HCT116 (cell line): Measurements from ENCODE around the gene TWF2. TPM values are rescaled to one million over a fixed set of nuclear protein-coding genes. Genes with fewer than 3 reads are reported as not detected.

Source experiments
- ATAC-seq: fragments of 200-7000 bp; cut with Tn5 transposase; 2 replicates; pipeline ENCODE4 v1.9.1; 2020; ENCODE audit warnings: mild to moderate bottlenecking, moderate library complexity
- BruUV-seq: library from RNA; stranded (reverse); fragments of 400-500 nt; replicated peaks from 2 replicates; lab custom pipeline; 2021; lab: Mats Ljungman, UMichigan
- CTCF ChIA-PET: fragments of 300-600 bp; sonication (Branson Sonifier 250); formaldehyde crosslinking; loops from one replicate; lab custom pipeline; 2021; ENCODE audit warnings: antibody characterized with exemption; lab: Charles Lee
- POLR2A ChIA-PET: fragments of 300-600, 350-600 bp; sonication (Branson Sonifier 250); formaldehyde crosslinking; loops from one replicate; lab custom pipeline; 2021; ENCODE audit warnings: antibody characterized with exemption; lab: Charles Lee
- RAD21 ChIA-PET, 2 experiments: fragments of 300-600 bp; sonication (Branson Sonifier 250); formaldehyde crosslinking; loops; one replicate each; lab custom pipeline; 2023; ENCODE audit warnings: low total read pairs in 2 of 2; ENCODE audit not compliant: uncharacterized antibody in 2 of 2, unreplicated experiment in 2 of 2, low non-redundant PET in 1 of 2; lab: Charles Lee
- DNase-seq: peaks from one replicate; pipeline ENCODE4 v3.0.0-alpha.2; 2010; ENCODE audit warnings: low read depth, low spot score
- H2AFZ ChIP-seq: fragments of 200-600 bp; shearing (Covaris generic), sonication (generic); 2 replicates; pipeline ENCODE4 v1.6.1; 2017; ENCODE audit warnings: low read depth, mixed run types, mixed read lengths, antibody characterized with exemption, low read length; ENCODE audit not compliant: poor library complexity, severe bottlenecking
- H3K27ac ChIP-seq: 2 replicates; pipeline ENCODE4 v1.5.1; 2012; ENCODE audit warnings: low read depth, low read length
- H3K27me3 ChIP-seq: fragments of 200-600 bp; sonication (generic); 2 replicates; pipeline ENCODE4 v1.6.1; 2016; ENCODE audit warnings: mixed run types, low read length, mixed read lengths; ENCODE audit not compliant: insufficient read depth
- H3K36me3 ChIP-seq, 2 experiments: fragments of 200-500 bp in 1 of 2; fragments of 200-600 bp in 1 of 2; sonication (Bioruptor generic) in 1 of 2; sonication (generic) in 1 of 2; 2 replicates each; pipeline versions ENCODE4 v1.5.1 to v1.6.1; 2014 to 2016; ENCODE audit warnings: low read length in 2 of 2, inconsistent platforms in 1 of 2, mixed read lengths in 1 of 2, mixed run types in 1 of 2; ENCODE audit not compliant: insufficient read depth in 2 of 2, control insufficient read depth in 1 of 2
- H3K4me1 ChIP-seq, 2 experiments: fragments of 200-600 bp in 1 of 2; sonication (generic) in 1 of 2; 2 replicates each; pipeline versions ENCODE4 v1.5.1 to v1.6.1; 2012 to 2017; ENCODE audit warnings: low read length in 2 of 2, inconsistent platforms in 1 of 2, mild to moderate bottlenecking in 1 of 2, mixed read lengths in 1 of 2, mixed run types in 1 of 2, moderate library complexity in 1 of 2; ENCODE audit not compliant: insufficient read depth in 2 of 2, control insufficient read depth in 1 of 2
- H3K4me2 ChIP-seq: fragments of 200-600 bp; sonication (generic); 2 replicates; pipeline ENCODE4 v1.6.1; 2017; ENCODE audit warnings: mixed run types, low read length, mixed read lengths
- H3K4me3 ChIP-seq, 2 experiments: fragments of 200-600 bp in 1 of 2; sonication (generic) in 1 of 2; replicated peaks in 1 of 2; 2 replicates each; pipeline ENCODE4 v1.5.1; 2011 to 2016; ENCODE audit warnings: low read length in 2 of 2, control low read depth in 1 of 2, low read depth in 1 of 2, mild to moderate bottlenecking in 1 of 2, mixed read lengths in 1 of 2, mixed run types in 1 of 2
- H3K79me2 ChIP-seq: fragments of 200-600 bp; sonication (generic); 2 replicates; pipeline ENCODE4 v1.6.1; 2017; ENCODE audit warnings: mild to moderate bottlenecking, mixed run types, low read length, moderate library complexity, mixed read lengths; ENCODE audit not compliant: insufficient read depth
- H3K9ac ChIP-seq: fragments of 200-600 bp; sonication (generic); 2 replicates; pipeline ENCODE4 v1.6.1; 2016; ENCODE audit warnings: low read length, mixed read lengths
- H3K9me2 ChIP-seq: fragments of 200-600 bp; sonication (generic), shearing (Covaris generic); 2 replicates; pipeline ENCODE4 v1.6.1; 2017; ENCODE audit warnings: mixed run types, mild to moderate bottlenecking, moderate library complexity; ENCODE audit not compliant: insufficient read depth
- H3K9me3 ChIP-seq, 2 experiments: fragments of 200-500 bp in 1 of 2; fragments of 200-600 bp in 1 of 2; sonication (Bioruptor generic) in 1 of 2; sonication (generic) in 1 of 2; 2 replicates each; pipeline ENCODE4 v1.6.1; 2014 to 2017; ENCODE audit warnings: low read length in 2 of 2, mixed read lengths in 2 of 2, inconsistent platforms in 1 of 2, low read depth in 1 of 2, mild to moderate bottlenecking in 1 of 2, mixed run types in 1 of 2, moderate library complexity in 1 of 2; ENCODE audit not compliant: control insufficient read depth in 1 of 2, insufficient read depth in 1 of 2
- H4K20me1 ChIP-seq: fragments of 200-600 bp; sonication (generic), shearing (Covaris generic); 2 replicates; pipeline ENCODE4 v1.6.1; 2017; ENCODE audit warnings: mixed run types, mild to moderate bottlenecking, moderate library complexity; ENCODE audit not compliant: insufficient read depth
- CEBPB ChIP-seq: IDR thresholded peaks from 2 replicates; pipeline ENCODE4 v1.6.1; 2012; ENCODE audit warnings: low read depth
- EGR1 ChIP-seq: IDR thresholded peaks from 2 replicates; pipeline ENCODE4 v1.6.1; 2012; ENCODE audit warnings: low read depth
- ELF1 ChIP-seq: IDR thresholded peaks from 2 replicates; pipeline ENCODE4 v1.6.1; 2012; ENCODE audit warnings: low read depth, borderline replicate concordance
- EZH2 ChIP-seq: fragments of 200-600 bp; sonication (generic); IDR thresholded peaks from 2 replicates; pipeline ENCODE4 v1.6.1; 2017; ENCODE audit warnings: antibody characterized with exemption, mixed run types
- EZH2phosphoT487 ChIP-seq: fragments of 200-600 bp; IDR thresholded peaks from 2 replicates; pipeline ENCODE4 v1.6.1; 2018; ENCODE audit warnings: antibody characterized with exemption, borderline replicate concordance
- FOSL1 ChIP-seq: IDR thresholded peaks from 2 replicates; pipeline ENCODE4 v1.6.1; 2012; ENCODE audit warnings: low read depth
- JUND ChIP-seq: IDR thresholded peaks from 2 replicates; pipeline ENCODE4 v1.6.1; 2012
- POLR2A ChIP-seq: IDR thresholded peaks from 2 replicates; pipeline ENCODE4 v1.7.0; 2011; ENCODE audit warnings: borderline replicate concordance; ENCODE audit not compliant: insufficient read depth, insufficient read length; ENCODE audit errors: extremely low read depth
- POLR2AphosphoS5 ChIP-seq: IDR thresholded peaks from 2 replicates; pipeline ENCODE4 v1.6.1; 2011; ENCODE audit warnings: mild to moderate bottlenecking, low read depth, low read length, moderate library complexity
- RAD21 ChIP-seq: IDR thresholded peaks from 2 replicates; pipeline ENCODE4 v1.6.1; 2012; ENCODE audit warnings: low read depth, mild to moderate bottlenecking
- SIN3A ChIP-seq: IDR thresholded peaks from 2 replicates; pipeline ENCODE4 v1.6.1; 2012; ENCODE audit warnings: low read depth
- TCF7L2 ChIP-seq: IDR thresholded peaks from 2 replicates; pipeline ENCODE4 v1.7.0; 2011; ENCODE audit warnings: borderline replicate concordance, inconsistent platforms; ENCODE audit not compliant: insufficient read depth, insufficient read length; ENCODE audit errors: extremely low read depth
- YY1 ChIP-seq: IDR thresholded peaks from 2 replicates; pipeline ENCODE4 v1.6.1; 2011; ENCODE audit warnings: low read length, low read depth, moderate library complexity, mild to moderate bottlenecking; ENCODE audit not compliant: insufficient replicate concordance; ENCODE audit errors: extremely low read depth
- ZFX ChIP-seq: fragments of 450-650 bp; IDR thresholded peaks from 2 replicates; pipeline ENCODE4 v1.6.1; 2017
- intact Hi-C: fragments of 100-400 bp; cut with micrococcal nuclease; formaldehyde crosslinking; loops from 2 replicates; pipeline ENCODE4 v1.10.0; 2022
- total RNA-seq: library from RNA; stranded (reverse); gene quantifications from one replicate; pipeline ENCODE4 v1.2.1, GENCODE V29; 2021; ENCODE audit not compliant: unreplicated experiment
- TF ChIP-seq, protein P1 (sequence below), 3 experiments: fragments of 200-600 bp in 1 of 3; sonication (generic) in 1 of 3; IDR thresholded peaks in 2 of 3; conservative IDR thresholded peaks in 1 of 3; 2 replicates each; pipeline ENCODE4 v1.5.1; 2012 to 2017; ENCODE audit warnings: low read depth in 2 of 3, low read length in 2 of 3, antibody characterized with exemption in 1 of 3, borderline replicate concordance in 1 of 3, control low read depth in 1 of 3, mild to moderate bottlenecking in 1 of 3, mixed read lengths in 1 of 3, mixed run types in 1 of 3, moderate library complexity in 1 of 3; ENCODE audit not compliant: insufficient read depth in 1 of 3
- TF ChIP-seq, protein P2 (sequence below): IDR thresholded peaks from 2 replicates; pipeline ENCODE4 v1.6.1; 2011; ENCODE audit warnings: mild to moderate bottlenecking, low read length, moderate library complexity; ENCODE audit not compliant: insufficient replicate concordance; ENCODE audit errors: extremely low read depth
- TF ChIP-seq, protein P3 (sequence below): IDR thresholded peaks from 2 replicates; pipeline ENCODE4 v1.6.1; 2012

TWF2 gene
- total RNA-seq, 1 experiment from 2014 or later, result 100 TPM

DNA sequence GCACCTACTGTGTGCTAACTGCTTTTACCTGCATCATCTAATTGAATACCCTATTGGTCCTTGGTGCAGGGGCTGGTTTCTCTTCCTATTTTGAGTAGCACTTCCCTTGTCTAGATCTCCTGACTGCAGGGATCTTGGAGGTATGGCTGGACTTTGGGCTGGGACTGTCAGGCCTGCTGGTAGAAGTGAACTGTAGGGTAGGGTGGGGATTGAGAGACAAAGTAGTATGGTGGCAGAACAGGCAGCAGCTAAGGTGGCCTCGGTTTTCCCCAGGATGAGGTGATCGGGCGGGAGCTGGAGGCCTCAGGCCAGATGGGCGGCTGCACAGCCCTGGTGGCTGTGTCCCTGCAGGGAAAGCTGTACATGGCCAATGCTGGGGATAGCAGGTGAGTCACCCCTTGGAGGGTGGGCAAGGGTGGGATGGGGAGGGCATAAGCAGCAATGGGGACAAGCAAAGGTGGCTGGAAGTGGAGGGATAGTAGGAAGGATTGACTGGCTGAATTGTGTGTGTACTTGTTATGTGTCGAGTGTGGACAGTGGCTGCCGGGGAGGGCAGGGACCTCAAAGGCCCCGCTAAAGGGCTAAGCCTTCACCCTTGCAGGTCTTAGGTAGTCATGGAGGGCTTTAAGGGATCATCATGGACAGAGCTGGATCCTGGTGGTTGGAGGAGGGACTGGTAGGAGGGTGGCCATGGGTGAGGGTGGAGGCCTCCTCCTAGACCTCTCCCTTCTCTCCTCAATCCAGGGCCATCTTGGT lies 8.6 kb upstream of the TWF2 start:
- no peaks in the 10 kb centered on the region for H4K20me1 ChIP-seq
- H3K9me2 ChIP-seq, result no peaks in the 10 kb centered on the region
- no peak overlapping the region for H2AFZ ChIP-seq
- DNase-seq (no peak), ATAC-seq (no peak)
- ChIA-PET RAD21 (no interaction called here), CTCF (interaction anchor here (1.2 kb wide), 1 partner anchor 13 kb away, joined by 3 read pairs; no protein-coding TSS in a partner anchor), POLR2A (no interaction called here)
- peaks cover 20 to 33% of the 10 kb centered on the region in 2 experiments; a peak in 3 of 4 replicates for H3K4me1 ChIP-seq
- peaks cover 2 to 17% of the 10 kb centered on the region in 2 experiments; a peak in 3 of 4 replicates for H3K36me3 ChIP-seq
- H3K27me3 ChIP-seq, result no peaks in the 10 kb centered on the region
- no TSS peak for BruUV-seq
- H3K9me3 ChIP-seq, result peaks cover 0 to 4% of the 10 kb centered on the region in 2 experiments; a peak in 1 of 4 replicates
- intact Hi-C loops, result no loop called here
- no peak overlapping the region for H3K4me2 ChIP-seq
- H3K79me2 ChIP-seq, result no peaks in the 10 kb centered on the region
- no peak overlapping the region for H3K4me3 ChIP-seq
- H3K9ac ChIP-seq, result no peak overlapping the region
- no peak overlapping the region for H3K27ac ChIP-seq
- TF ChIP-seq FOSL1 (no peak), TCF7L2 (no peak), SIN3A (no peak), ZFX (no peak), CEBPB (no peak), JUND (no peak), EGR1 (no peak), POLR2A (no peak), YY1 (no peak), RAD21 (no peak), ELF1 (no peak), EZH2 (no peak), EZH2phosphoT487 (no peak), POLR2AphosphoS5 (no peak)
- TF ChIP-seq, protein P1, sequence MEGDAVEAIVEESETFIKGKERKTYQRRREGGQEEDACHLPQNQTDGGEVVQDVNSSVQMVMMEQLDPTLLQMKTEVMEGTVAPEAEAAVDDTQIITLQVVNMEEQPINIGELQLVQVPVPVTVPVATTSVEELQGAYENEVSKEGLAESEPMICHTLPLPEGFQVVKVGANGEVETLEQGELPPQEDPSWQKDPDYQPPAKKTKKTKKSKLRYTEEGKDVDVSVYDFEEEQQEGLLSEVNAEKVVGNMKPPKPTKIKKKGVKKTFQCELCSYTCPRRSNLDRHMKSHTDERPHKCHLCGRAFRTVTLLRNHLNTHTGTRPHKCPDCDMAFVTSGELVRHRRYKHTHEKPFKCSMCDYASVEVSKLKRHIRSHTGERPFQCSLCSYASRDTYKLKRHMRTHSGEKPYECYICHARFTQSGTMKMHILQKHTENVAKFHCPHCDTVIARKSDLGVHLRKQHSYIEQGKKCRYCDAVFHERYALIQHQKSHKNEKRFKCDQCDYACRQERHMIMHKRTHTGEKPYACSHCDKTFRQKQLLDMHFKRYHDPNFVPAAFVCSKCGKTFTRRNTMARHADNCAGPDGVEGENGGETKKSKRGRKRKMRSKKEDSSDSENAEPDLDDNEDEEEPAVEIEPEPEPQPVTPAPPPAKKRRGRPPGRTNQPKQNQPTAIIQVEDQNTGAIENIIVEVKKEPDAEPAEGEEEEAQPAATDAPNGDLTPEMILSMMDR (IDR thresholded peaks at IDR 0.05 in 2 of 3, conservative IDR thresholded peaks at IDR 0.05 in 1 of 3; ENCODE audit: borderline replicate concordance in 1 of 3, insufficient read depth in 1 of 3, low read depth in 2 of 3, low read length in 2 of 3), result no peak
- TF ChIP-seq, protein P2, sequence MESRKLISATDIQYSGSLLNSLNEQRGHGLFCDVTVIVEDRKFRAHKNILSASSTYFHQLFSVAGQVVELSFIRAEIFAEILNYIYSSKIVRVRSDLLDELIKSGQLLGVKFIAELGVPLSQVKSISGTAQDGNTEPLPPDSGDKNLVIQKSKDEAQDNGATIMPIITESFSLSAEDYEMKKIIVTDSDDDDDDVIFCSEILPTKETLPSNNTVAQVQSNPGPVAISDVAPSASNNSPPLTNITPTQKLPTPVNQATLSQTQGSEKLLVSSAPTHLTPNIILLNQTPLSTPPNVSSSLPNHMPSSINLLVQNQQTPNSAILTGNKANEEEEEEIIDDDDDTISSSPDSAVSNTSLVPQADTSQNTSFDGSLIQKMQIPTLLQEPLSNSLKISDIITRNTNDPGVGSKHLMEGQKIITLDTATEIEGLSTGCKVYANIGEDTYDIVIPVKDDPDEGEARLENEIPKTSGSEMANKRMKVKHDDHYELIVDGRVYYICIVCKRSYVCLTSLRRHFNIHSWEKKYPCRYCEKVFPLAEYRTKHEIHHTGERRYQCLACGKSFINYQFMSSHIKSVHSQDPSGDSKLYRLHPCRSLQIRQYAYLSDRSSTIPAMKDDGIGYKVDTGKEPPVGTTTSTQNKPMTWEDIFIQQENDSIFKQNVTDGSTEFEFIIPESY, result no peak
- TF ChIP-seq, protein P3, sequence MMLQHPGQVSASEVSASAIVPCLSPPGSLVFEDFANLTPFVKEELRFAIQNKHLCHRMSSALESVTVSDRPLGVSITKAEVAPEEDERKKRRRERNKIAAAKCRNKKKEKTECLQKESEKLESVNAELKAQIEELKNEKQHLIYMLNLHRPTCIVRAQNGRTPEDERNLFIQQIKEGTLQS, result no peak
